Measurements from ENCODE around the gene KCNAB1. TPM values are rescaled to one million over a fixed set of nuclear protein-coding genes. Genes with fewer than 3 reads are reported as not detected.

Gene KCNAB1
- total RNA-seq, 4 donors from 2014 or later, result 0.20 to 3.0 (median 1.6) TPM

DNA sequence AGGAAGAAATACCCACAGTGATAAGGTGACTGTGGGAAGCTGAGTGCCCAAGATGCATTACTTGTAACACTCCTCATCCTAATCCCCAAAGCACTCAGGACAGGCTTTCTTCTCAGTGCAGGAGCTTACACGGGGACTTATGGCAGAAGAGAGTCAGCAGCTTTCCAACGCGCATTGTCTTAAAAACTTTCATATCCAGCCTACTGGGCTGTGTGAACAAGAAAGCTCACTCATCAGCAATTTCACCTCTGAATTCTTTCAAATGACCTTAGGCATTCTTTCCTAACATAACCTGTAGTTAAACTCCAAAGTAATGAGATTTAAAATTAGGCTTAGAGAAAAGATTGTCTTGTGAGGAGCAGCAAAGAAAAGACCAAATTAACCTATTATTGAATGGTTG lies 132.3 kb downstream of the KCNAB1 start:
- in situ Hi-C loops (cut with MboI; ENCODE audit: low pct_ligation_motif_present in 1 of 4, low pct_unique_long_range_greater_than_20kb in 1 of 4, low sequenced_read_pairs in 3 of 4), result no loop called here
- WGBS, 2 donors (ENCODE audit: low coverage in 1 of 2), result 92% methylated on average over 3 of the region's 3 CpGs; no CpG with 5 or more reads in 1 of the 2 donors
- DNase-seq, result no peak
- Histone ChIP-seq H3K4me1 (no peaks in the 10 kb centered on the region), H3K9me3 (no peaks in the 10 kb centered on the region), H3K27me3 (no peaks in the 10 kb centered on the region), H3K4me3 (no peak overlapping the region), H3K27ac (no peak overlapping the region), H3K36me3 (no peaks in the 10 kb centered on the region)
- TF ChIP-seq POLR2AphosphoS5 (IDR thresholded peaks at IDR 0.05) (no peak), POLR2A (IDR thresholded peaks at IDR 0.05) (no peak)
- TF ChIP-seq, protein P1, sequence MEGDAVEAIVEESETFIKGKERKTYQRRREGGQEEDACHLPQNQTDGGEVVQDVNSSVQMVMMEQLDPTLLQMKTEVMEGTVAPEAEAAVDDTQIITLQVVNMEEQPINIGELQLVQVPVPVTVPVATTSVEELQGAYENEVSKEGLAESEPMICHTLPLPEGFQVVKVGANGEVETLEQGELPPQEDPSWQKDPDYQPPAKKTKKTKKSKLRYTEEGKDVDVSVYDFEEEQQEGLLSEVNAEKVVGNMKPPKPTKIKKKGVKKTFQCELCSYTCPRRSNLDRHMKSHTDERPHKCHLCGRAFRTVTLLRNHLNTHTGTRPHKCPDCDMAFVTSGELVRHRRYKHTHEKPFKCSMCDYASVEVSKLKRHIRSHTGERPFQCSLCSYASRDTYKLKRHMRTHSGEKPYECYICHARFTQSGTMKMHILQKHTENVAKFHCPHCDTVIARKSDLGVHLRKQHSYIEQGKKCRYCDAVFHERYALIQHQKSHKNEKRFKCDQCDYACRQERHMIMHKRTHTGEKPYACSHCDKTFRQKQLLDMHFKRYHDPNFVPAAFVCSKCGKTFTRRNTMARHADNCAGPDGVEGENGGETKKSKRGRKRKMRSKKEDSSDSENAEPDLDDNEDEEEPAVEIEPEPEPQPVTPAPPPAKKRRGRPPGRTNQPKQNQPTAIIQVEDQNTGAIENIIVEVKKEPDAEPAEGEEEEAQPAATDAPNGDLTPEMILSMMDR (IDR thresholded peaks at IDR 0.05), result no peak
- intact Hi-C loops (cut with DNase I; ENCODE audit: low total_unique reads), result no loop called here

DNA sequence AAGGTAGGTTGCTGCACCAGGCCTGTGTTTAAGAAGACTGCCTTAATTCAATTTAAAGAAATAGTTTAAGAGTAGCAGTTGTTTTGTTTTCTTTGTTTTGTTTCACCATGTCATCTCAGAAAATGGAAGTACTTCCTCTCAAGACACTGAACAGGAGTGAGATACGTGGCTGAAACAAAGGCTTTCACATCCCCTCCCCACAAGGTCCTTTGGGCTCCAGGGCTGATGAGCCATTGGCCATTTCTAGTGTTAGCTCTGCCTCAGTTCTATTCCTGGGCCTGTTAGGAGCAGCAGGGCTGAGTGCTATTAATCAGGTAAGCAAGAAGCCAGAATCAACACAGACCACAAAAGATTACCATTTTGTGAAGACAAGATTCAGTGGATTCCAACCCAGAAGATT lies 132.8 kb downstream of the KCNAB1 start:
- H3K9me3 ChIP-seq, result no peaks in the 10 kb centered on the region
- no peaks in the 10 kb centered on the region for H3K27me3 ChIP-seq
- TF ChIP-seq EP300 (IDR thresholded peaks at IDR 0.05; ENCODE audit: low read depth) (no peak), POLR2A (IDR thresholded peaks at IDR 0.05) (no peak), POLR2AphosphoS5 (IDR thresholded peaks at IDR 0.05) (no peak)
- H3K4me1 ChIP-seq, result no peaks in the 10 kb centered on the region
- no peaks in the 10 kb centered on the region for H3K36me3 ChIP-seq
- in situ Hi-C loops (cut with MboI; ENCODE audit: low pct_ligation_motif_present in 1 of 4, low pct_unique_long_range_greater_than_20kb in 1 of 4, low sequenced_read_pairs in 3 of 4), result no loop called here
- intact Hi-C loops (cut with DNase I; ENCODE audit: low total_unique reads), result no loop called here
- WGBS, 2 donors (ENCODE audit: low coverage in 1 of 2), result 62% methylated on average over 1 of the region's 1 CpG; no CpG with 5 or more reads in 1 of the 2 donors
- no peak overlapping the region for H3K4me3 ChIP-seq
- no peak overlapping the region for H3K27ac ChIP-seq
- no peak for DNase-seq

GRCh38 chr3:156256256-156256655 lies 135.9 kb downstream of the KCNAB1 start:
- in situ Hi-C loops (cut with MboI; ENCODE audit: low pct_ligation_motif_present in 1 of 4, low pct_unique_long_range_greater_than_20kb in 1 of 4, low sequenced_read_pairs in 3 of 4), result no loop called here
- intact Hi-C loops (cut with DNase I; ENCODE audit: low total_unique reads), result no loop called here
- Histone ChIP-seq H3K4me1 (no peaks in the 10 kb centered on the region), H3K36me3 (no peaks in the 10 kb centered on the region), H3K9me3 (no peaks in the 10 kb centered on the region), H3K4me3 (no peak overlapping the region), H3K27me3 (no peaks in the 10 kb centered on the region), H3K27ac (no peak overlapping the region)
- 76 to 84% methylated on average over 4 of the region's 4 CpGs for WGBS, 2 donors (ENCODE audit: low coverage in 1 of 2)
- DNase-seq, result no peak
- TF ChIP-seq EP300 (IDR thresholded peaks at IDR 0.05; ENCODE audit: low read depth) (no peak), POLR2A (IDR thresholded peaks at IDR 0.05) (no peak), POLR2AphosphoS5 (IDR thresholded peaks at IDR 0.05) (no peak)
- TF ChIP-seq, protein P1 (IDR thresholded peaks at IDR 0.05), result no peak

GRCh38 chr3:156256945-156257344 lies 136.6 kb downstream of the KCNAB1 start:
- in situ Hi-C loops (cut with MboI; ENCODE audit: low pct_ligation_motif_present in 1 of 4, low pct_unique_long_range_greater_than_20kb in 1 of 4, low sequenced_read_pairs in 3 of 4), result no loop called here

More at GRCh38 chr3:156256945-156257344, 136.6 kb downstream of the KCNAB1 start:
- Histone ChIP-seq H3K4me3 (no peak overlapping the region), H3K4me1 (no peaks in the 10 kb centered on the region), H3K27me3 (no peaks in the 10 kb centered on the region), H3K36me3 (no peaks in the 10 kb centered on the region), H3K27ac (no peak overlapping the region), H3K9me3 (no peaks in the 10 kb centered on the region)
- intact Hi-C loops (cut with DNase I; ENCODE audit: low total_unique reads), result no loop called here
- TF ChIP-seq POLR2AphosphoS5 (IDR thresholded peaks at IDR 0.05) (no peak), EP300 (IDR thresholded peaks at IDR 0.05; ENCODE audit: low read depth) (no peak), POLR2A (IDR thresholded peaks at IDR 0.05) (no peak)
- TF ChIP-seq, protein P1 (IDR thresholded peaks at IDR 0.05), result no peak
- no peak for DNase-seq

Measured in transverse colon (tissue), 4 donors.